ENCODE results near the gene RHEBL1. TPM values are rescaled to one million over a fixed set of nuclear protein-coding genes. Genes with fewer than 3 reads are reported as not detected.
A peak's percentile ranks its signal among the peaks of the same experiment; 100 is the strongest.

The RHEBL1 gene
- total RNA-seq, 4 donors from 2014 or later = not detected

DNA sequence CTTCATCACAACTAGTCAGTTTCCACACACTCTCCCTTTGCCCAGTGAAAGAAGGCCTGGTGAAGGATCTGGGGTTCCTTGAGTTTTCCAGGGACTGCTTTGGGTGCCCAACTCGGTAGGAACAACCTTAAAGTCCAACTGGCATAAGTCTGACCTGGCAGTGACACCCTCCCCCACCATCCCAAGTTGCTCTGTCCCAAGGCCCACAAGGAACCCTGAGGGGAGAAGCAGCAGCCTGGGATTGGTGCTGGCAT is 10.8 kb downstream of the RHEBL1 start:
- Histone ChIP-seq H3K4me1 (peaks cover 34 to 47% (median 43%) of the 10 kb centered on the region in 4 donors), H3K4me3 (peak overlapping the region; percentile 82 to 91 (median 89)), H3K27me3 (no peaks in the 10 kb centered on the region), H3K27ac (peak overlapping the region; percentile 96 to 98 (median 96)), H3K9me3 (no peaks in the 10 kb centered on the region), H3K36me3 (peaks cover 0 to 5% (median under 1%) of the 10 kb centered on the region in 4 donors)
- intact Hi-C loops (cut with DNase I; ENCODE audit: low total_unique reads) (no loop called here), in situ Hi-C loops (cut with MboI; ENCODE audit: low pct_ligation_motif_present in 1 of 4, low pct_unique_long_range_greater_than_20kb in 1 of 4, low sequenced_read_pairs in 3 of 4) (no loop called here)
- DNase-seq = no peak
- no peak for TF ChIP-seq POLR2A (IDR thresholded peaks at IDR 0.05)
- TF ChIP-seq POLR2AphosphoS5 (IDR thresholded peaks at IDR 0.05) = no peak
- WGBS, 2 donors (ENCODE audit: low coverage in 1 of 2) = 0% methylated on average over 1 of the region's 1 CpG; no CpG with 5 or more reads in 1 of the 2 donors

DNA sequence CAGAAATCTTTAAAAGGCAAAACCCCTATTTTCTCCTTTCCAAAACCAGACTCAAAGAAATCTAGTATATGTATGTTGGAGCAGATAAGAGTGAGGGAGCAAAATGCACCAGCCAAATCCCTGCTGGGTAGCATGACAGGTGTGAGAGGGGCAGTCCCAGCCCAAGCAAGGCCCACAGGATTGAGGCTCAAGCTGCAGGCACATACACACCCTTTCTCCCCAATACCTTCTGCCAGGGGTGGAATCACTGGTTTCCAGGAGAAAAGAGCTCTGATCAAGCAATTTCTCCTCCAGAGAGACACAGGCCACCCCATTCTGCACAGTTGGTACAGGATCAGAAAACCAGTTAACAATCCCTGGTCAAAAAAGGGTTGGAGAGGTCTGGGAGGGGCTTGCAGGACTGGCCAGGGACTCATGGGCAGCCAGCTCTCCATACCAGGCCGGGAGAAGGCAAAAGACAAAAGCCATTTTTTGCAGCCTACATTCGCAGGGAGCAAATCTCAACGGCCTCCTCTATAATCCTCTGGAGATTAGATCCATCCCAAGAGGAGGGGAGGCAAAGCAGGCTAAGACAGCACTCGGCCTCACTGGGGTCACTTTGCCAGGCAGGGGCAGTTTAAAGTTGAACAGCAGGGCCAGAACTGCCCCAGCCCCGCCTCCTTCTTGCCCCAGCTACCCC is 11.3 kb downstream of the RHEBL1 start:
- in situ Hi-C loops (cut with MboI; ENCODE audit: low pct_ligation_motif_present in 1 of 4, low pct_unique_long_range_greater_than_20kb in 1 of 4, low sequenced_read_pairs in 3 of 4) (no loop called here), intact Hi-C loops (cut with DNase I; ENCODE audit: low total_unique reads) (no loop called here)
- WGBS, 2 donors (ENCODE audit: low coverage in 1 of 2) = 0 to 6% methylated on average over 1 to 5 of the region's 5 CpGs
- Histone ChIP-seq H3K4me1 (peaks cover 34 to 47% (median 43%) of the 10 kb centered on the region in 4 donors), H3K9me3 (no peaks in the 10 kb centered on the region), H3K4me3 (peak overlapping the region; percentile 82 to 91 (median 89)), H3K27me3 (no peaks in the 10 kb centered on the region), H3K36me3 (peaks cover 0 to 10% (median 3%) of the 10 kb centered on the region in 4 donors), H3K27ac (peak overlapping the region; percentile 96 to 98 (median 96))
- DNase-seq = no peak
- TF ChIP-seq, protein P1, sequence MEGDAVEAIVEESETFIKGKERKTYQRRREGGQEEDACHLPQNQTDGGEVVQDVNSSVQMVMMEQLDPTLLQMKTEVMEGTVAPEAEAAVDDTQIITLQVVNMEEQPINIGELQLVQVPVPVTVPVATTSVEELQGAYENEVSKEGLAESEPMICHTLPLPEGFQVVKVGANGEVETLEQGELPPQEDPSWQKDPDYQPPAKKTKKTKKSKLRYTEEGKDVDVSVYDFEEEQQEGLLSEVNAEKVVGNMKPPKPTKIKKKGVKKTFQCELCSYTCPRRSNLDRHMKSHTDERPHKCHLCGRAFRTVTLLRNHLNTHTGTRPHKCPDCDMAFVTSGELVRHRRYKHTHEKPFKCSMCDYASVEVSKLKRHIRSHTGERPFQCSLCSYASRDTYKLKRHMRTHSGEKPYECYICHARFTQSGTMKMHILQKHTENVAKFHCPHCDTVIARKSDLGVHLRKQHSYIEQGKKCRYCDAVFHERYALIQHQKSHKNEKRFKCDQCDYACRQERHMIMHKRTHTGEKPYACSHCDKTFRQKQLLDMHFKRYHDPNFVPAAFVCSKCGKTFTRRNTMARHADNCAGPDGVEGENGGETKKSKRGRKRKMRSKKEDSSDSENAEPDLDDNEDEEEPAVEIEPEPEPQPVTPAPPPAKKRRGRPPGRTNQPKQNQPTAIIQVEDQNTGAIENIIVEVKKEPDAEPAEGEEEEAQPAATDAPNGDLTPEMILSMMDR (IDR thresholded peaks at IDR 0.05) = no peak
- no peak for TF ChIP-seq POLR2A (IDR thresholded peaks at IDR 0.05)
- TF ChIP-seq POLR2AphosphoS5 (IDR thresholded peaks at IDR 0.05) = no peak
- TF ChIP-seq EP300 (IDR thresholded peaks at IDR 0.05; ENCODE audit: low read depth) = no peak

DNA sequence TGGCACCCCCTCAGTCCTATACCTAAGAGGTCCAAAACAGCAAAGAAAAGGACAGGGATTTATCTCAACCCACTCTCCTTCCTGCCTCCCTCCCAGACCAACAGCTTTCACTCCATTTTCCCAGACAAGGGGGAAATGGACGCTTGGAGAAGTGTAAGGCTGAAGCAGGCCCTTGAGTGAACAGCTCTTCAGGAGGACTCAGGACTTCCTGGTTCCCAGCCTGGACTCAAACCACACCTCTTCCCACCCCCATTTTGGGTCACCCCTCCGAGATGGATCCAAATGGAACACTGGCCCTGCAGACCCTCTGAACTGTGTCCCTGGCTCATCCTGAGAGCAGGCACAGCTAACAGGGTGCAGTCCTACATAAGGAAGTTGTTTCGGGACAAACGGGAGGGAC is 11.9 kb downstream of the RHEBL1 start:
- Histone ChIP-seq H3K9me3 (no peaks in the 10 kb centered on the region), H3K4me1 (peaks cover 34 to 47% (median 43%) of the 10 kb centered on the region in 4 donors), H3K36me3 (peaks cover 0 to 16% (median 6%) of the 10 kb centered on the region in 4 donors), H3K27ac (peak overlapping the region; percentile 96 to 98 (median 96)), H3K4me3 (peak overlapping the region; percentile 15 to 91 (median 86)), H3K27me3 (no peaks in the 10 kb centered on the region)
- WGBS, 2 donors (ENCODE audit: low coverage in 1 of 2) = 0 to 2% methylated on average over 2 to 4 of the region's 4 CpGs
- in situ Hi-C loops (cut with MboI; ENCODE audit: low pct_ligation_motif_present in 1 of 4, low pct_unique_long_range_greater_than_20kb in 1 of 4, low sequenced_read_pairs in 3 of 4) (no loop called here), intact Hi-C loops (cut with DNase I; ENCODE audit: low total_unique reads) (no loop called here)
- no peak for DNase-seq
- no peak for TF ChIP-seq EP300 (IDR thresholded peaks at IDR 0.05; ENCODE audit: low read depth)
- TF ChIP-seq POLR2A (IDR thresholded peaks at IDR 0.05) = peak; percentile 34

DNA sequence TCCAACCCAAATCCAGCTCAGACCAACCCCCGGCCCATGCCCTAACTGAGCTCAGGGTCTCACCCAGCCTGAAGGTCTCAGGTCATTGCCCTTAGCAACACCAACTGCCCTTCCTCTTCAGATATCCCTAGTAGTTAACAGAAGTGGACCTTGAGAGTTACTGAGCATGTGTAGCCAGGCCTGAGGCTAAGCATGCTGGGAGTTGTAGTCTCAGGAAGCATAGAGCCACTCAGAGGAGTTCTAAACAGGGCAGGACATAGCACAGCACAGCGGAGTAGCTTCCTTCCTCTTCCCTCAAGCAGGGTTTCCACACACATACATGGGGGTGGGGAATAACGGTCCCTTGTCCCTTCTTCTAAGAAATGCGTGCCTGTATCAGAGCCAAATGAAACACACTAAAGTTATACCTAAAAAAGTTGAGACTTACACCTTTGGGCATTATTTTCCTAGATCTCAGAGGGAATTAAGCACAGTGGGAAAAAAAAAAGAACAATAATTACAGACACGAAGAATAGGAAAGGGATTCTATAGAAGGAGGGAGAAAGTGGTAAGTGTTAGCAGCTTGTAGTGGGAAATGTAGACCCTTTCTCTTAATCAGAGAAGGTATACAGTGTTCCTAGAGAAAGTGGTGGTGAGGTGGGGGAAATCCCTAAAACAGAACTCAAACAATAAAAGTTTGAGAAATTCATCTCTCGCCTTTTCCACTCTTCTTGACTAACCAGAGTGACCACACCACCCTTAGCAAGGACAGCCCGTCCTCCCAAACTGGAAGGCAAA is 13.6 kb downstream of the RHEBL1 start:
- H3K27me3 ChIP-seq = no peaks in the 10 kb centered on the region
- peaks cover 34 to 43% (median 41%) of the 10 kb centered on the region in 4 donors for H3K4me1 ChIP-seq
- no peaks in the 10 kb centered on the region for H3K9me3 ChIP-seq
- peak overlapping the region in 1 of 4 donors; percentile 15 for H3K4me3 ChIP-seq
- TF ChIP-seq POLR2AphosphoS5 (IDR thresholded peaks at IDR 0.05) (no peak), EP300 (IDR thresholded peaks at IDR 0.05; ENCODE audit: low read depth) (no peak), POLR2A (IDR thresholded peaks at IDR 0.05) (no peak)
- TF ChIP-seq, protein P1 (IDR thresholded peaks at IDR 0.05) = no peak
- peak overlapping the region; percentile 13 to 53 (median 28) for H3K27ac ChIP-seq
- DNase-seq = peak; percentile 68
- H3K36me3 ChIP-seq = peaks cover 0 to 27% (median 13%) of the 10 kb centered on the region in 4 donors
- in situ Hi-C loops (cut with MboI; ENCODE audit: low pct_ligation_motif_present in 1 of 4, low pct_unique_long_range_greater_than_20kb in 1 of 4, low sequenced_read_pairs in 3 of 4) = no loop called here
- intact Hi-C loops (cut with DNase I; ENCODE audit: low total_unique reads) = no loop called here
- 29 to 36% methylated on average over 5 to 7 of the region's 7 CpGs for WGBS, 2 donors (ENCODE audit: low coverage in 1 of 2)

DNA sequence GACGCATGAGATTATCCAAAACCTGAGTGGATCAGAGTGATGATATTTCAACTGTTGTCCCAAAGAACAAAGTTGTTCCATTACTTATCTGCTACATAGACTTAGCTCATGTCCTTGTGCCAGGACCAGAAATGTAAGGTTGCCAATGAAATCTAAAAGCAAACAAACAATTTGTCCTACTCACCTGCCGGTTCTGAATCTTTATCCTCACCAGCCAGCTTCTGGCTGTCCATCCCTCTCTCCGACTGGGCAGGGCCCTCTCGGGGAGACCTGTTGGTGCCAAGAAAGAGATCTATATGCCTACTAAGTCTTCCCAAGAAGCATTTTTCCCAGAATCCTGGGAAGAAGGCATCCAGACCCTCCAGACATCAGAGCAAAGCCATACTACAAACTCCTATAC is 14.7 kb downstream of the RHEBL1 start:
- no peak for DNase-seq
- in situ Hi-C loops (cut with MboI; ENCODE audit: low pct_ligation_motif_present in 1 of 4, low pct_unique_long_range_greater_than_20kb in 1 of 4, low sequenced_read_pairs in 3 of 4) = no loop called here
- TF ChIP-seq, protein P1 (IDR thresholded peaks at IDR 0.05) = no peak
- TF ChIP-seq EP300 (IDR thresholded peaks at IDR 0.05; ENCODE audit: low read depth) (no peak), POLR2A (IDR thresholded peaks at IDR 0.05) (no peak), POLR2AphosphoS5 (IDR thresholded peaks at IDR 0.05) (no peak)
- H3K36me3 ChIP-seq = peaks cover 0 to 37% (median 18%) of the 10 kb centered on the region in 4 donors
- H3K27ac ChIP-seq = no peak overlapping the region
- intact Hi-C loops (cut with DNase I; ENCODE audit: low total_unique reads) = no loop called here
- H3K9me3 ChIP-seq = no peaks in the 10 kb centered on the region
- H3K27me3 ChIP-seq = no peaks in the 10 kb centered on the region
- peaks cover 34 to 43% (median 40%) of the 10 kb centered on the region in 4 donors for H3K4me1 ChIP-seq
- 69 to 75% methylated on average over 2 to 4 of the region's 4 CpGs for WGBS, 2 donors (ENCODE audit: low coverage in 1 of 2)
- H3K4me3 ChIP-seq = no peak overlapping the region

Measured in transverse colon (tissue), 4 donors.